Lower lobe of right lung (tissue), 2 donors: ENCODE measurements around the gene UPK2. TPM values are rescaled to one million over a fixed set of nuclear protein-coding genes. Genes with fewer than 3 reads are reported as not detected.
A peak's percentile ranks its signal among the peaks of the same experiment; 100 is the strongest.

Source experiments
- ATAC-seq, 2 donors: fragments of 200-7000 bp; cut with Tn5 transposase; one replicate each; pipeline ENCODE4 v1.9.1; 2020 to 2022; ENCODE audit warnings: mild to moderate bottlenecking in 2 of 2, moderate library complexity in 2 of 2
- DNase-seq: peaks from one replicate; pipeline ENCODE4 v3.0.0-alpha.2; 2020
- H3K27ac ChIP-seq: fragments of 200-600 bp; one replicate; pipeline ENCODE4 v1.8.0; 2022
- H3K27me3 ChIP-seq: fragments of 200-600 bp; one replicate; pipeline ENCODE4 v1.8.0; 2022; ENCODE audit warnings: low read depth
- H3K36me3 ChIP-seq: fragments of 200-600 bp; one replicate; pipeline ENCODE4 v1.8.0; 2022; ENCODE audit warnings: mild to moderate bottlenecking
- H3K4me1 ChIP-seq: fragments of 200-600 bp; one replicate; pipeline ENCODE4 v1.8.0; 2022
- H3K4me3 ChIP-seq: fragments of 200-600 bp; one replicate; pipeline ENCODE4 v1.8.0; 2022; ENCODE audit warnings: mild to moderate bottlenecking
- H3K9me3 ChIP-seq: fragments of 200-600 bp; one replicate; pipeline ENCODE4 v1.8.0; 2022
- CTCF ChIP-seq: fragments of 200-600 bp; IDR thresholded peaks from one replicate; pipeline ENCODE4 v1.8.0; 2022; ENCODE audit warnings: antibody characterized with exemption, mild to moderate bottlenecking
- intact Hi-C: fragments of 100-400 bp; cut with DNase I; formaldehyde crosslinking; loops from one replicate; pipeline ENCODE4 v1.11.0; 2022
- total RNA-seq: library from RNA; stranded (reverse); fragmentation: NEBNext Ultra II Directional; extraction: Animal tissue kit (Norgen Biotek cat#: 25700); gene quantifications from one replicate; pipeline ENCODE4 v1.2.1, GENCODE V29; 2021
- donor health status: DM: no; HTN: yes; CAD: no; lungs with severe emphysema.

UPK2 gene
- total RNA-seq, 1 donor from 2014 or later, result not detected

- H3K27me3 ChIP-seq, result no peaks in the 10 kb centered on the region
- TF ChIP-seq CTCF, result peak; percentile 9
- ATAC-seq (peak; percentile 12 to 24), DNase-seq (no peak)
- peaks cover 29% of the 10 kb centered on the region for H3K36me3 ChIP-seq
- peaks cover 30% of the 10 kb centered on the region for H3K4me1 ChIP-seq
- no peaks in the 10 kb centered on the region for H3K9me3 ChIP-seq
- peak overlapping the region; percentile 96 for H3K4me3 ChIP-seq
- intact Hi-C loops, result no loop called here
- peak overlapping the region; percentile 94 for H3K27ac ChIP-seq
Measured at GRCh38 chr11:118996926-118997626, 41.0 kb downstream of the UPK2 start.

GRCh38 chr11:118997627-118998387, 41.7 kb downstream of the UPK2 start, which contains the start of gene CENATAC:
Gene CENATAC, plus strand, starts transcription at chr11:118998138. Its CDS starts 60 bp downstream, at chr11:118998198.
- TF ChIP-seq CTCF, result peak; percentile 23
- Histone ChIP-seq H3K27ac (peak within 1 kb of the TSS; percentile 94), H3K4me3 (peak within 1 kb of the TSS; percentile 96), H3K9me3 (no peaks in the 10 kb centered on the region), H3K36me3 (peaks cover 36% of the 10 kb centered on the region), H3K27me3 (no peaks in the 10 kb centered on the region), H3K4me1 (peaks cover 30% of the 10 kb centered on the region)
- DNase-seq (peak; percentile 98), ATAC-seq (peak; percentile 99 to 100)
- intact Hi-C loops, result no loop called here

- Histone ChIP-seq H3K4me1 (peaks cover 30% of the 10 kb centered on the region), H3K9me3 (no peaks in the 10 kb centered on the region), H3K36me3 (peaks cover 41% of the 10 kb centered on the region), H3K4me3 (peak overlapping the region; percentile 96), H3K27ac (peak overlapping the region; percentile 94), H3K27me3 (no peaks in the 10 kb centered on the region)
- intact Hi-C loops, result no loop called here
- DNase-seq, result no peak
- no peak for TF ChIP-seq CTCF
- ATAC-seq, result peak; percentile 33 to 43
Measured at GRCh38 chr11:118998388-118998717, 42.3 kb downstream of the UPK2 start.

- DNase-seq, result no peak
- no peak for TF ChIP-seq CTCF
- H3K36me3 ChIP-seq, result peaks cover 46% of the 10 kb centered on the region
- ATAC-seq, result peak; percentile 55 to 74
- no peaks in the 10 kb centered on the region for H3K9me3 ChIP-seq
- H3K4me3 ChIP-seq, result peak overlapping the region; percentile 96
- H3K27ac ChIP-seq, result peak overlapping the region; percentile 94
- H3K4me1 ChIP-seq, result peaks cover 30% of the 10 kb centered on the region
- intact Hi-C loops, result no loop called here
- no peaks in the 10 kb centered on the region for H3K27me3 ChIP-seq
Measured at GRCh38 chr11:118998822-118999221, 42.7 kb downstream of the UPK2 start.

GRCh38 chr11:119000906-119001305, 44.8 kb downstream of the UPK2 start:
- Histone ChIP-seq H3K4me1 (peaks cover 30% of the 10 kb centered on the region), H3K4me3 (no peak overlapping the region), H3K27me3 (no peaks in the 10 kb centered on the region), H3K9me3 (no peaks in the 10 kb centered on the region), H3K27ac (no peak overlapping the region), H3K36me3 (peaks cover 67% of the 10 kb centered on the region)
- intact Hi-C loops, result no loop called here
- DNase-seq (no peak), ATAC-seq (no peak)
- no peak for TF ChIP-seq CTCF
